Spleen (tissue), 7 donors: Measurements from ENCODE around the gene CLINT1.
A peak's percentile ranks its signal among the peaks of the same experiment; 100 is the strongest.

ENCODE experiments used
- POLR2A ChIP-seq, 3 donors: fragments of 450-650 bp; IDR thresholded peaks; one replicate each; pipeline ENCODE4 v1.5.1; 2017; ENCODE audit warnings: antibody characterized with exemption in 3 of 3, mild to moderate bottlenecking in 1 of 3
- POLR2AphosphoS5 ChIP-seq, 3 donors: sonication (generic); formaldehyde crosslinking; IDR thresholded peaks; one replicate each; pipeline ENCODE4 v1.5.1; 2017; ENCODE audit warnings: antibody characterized with exemption in 3 of 3
- TF ChIP-seq, protein P1 (sequence below), 11 experiments: fragments of 200-600 bp in 7 of 11; fragments of 450-650 bp in 4 of 11; sonication (generic) in 4 of 11; IDR thresholded peaks in 8 of 11; conservative IDR thresholded peaks in 3 of 11; 1 replicate in 7 of 11; 2 replicates in 4 of 11; pipeline versions ENCODE4 v1.4.0 to v1.8.0; 2016 to 2021; ENCODE audit warnings: antibody characterized with exemption in 11 of 11, inconsistent platforms in 4 of 11, mild to moderate bottlenecking in 1 of 11
- donor health status: DM: no; HTN: no; CAD: no; lungs with moderate emphysema.
- donor health status: DM: no; HTN: no; CAD: no.
- donor health status: DM: no; HTN: no; CAD: no.

GRCh38 chr5:157858527-157859226 is at the start of gene CLINT1:
- TF ChIP-seq POLR2A (IDR thresholded peaks at IDR 0.05) (peak in 2 of 3 donors; percentile 59), POLR2AphosphoS5 (IDR thresholded peaks at IDR 0.05) (peak; percentile 95 to 98 (median 97))
- TF ChIP-seq, protein P1, sequence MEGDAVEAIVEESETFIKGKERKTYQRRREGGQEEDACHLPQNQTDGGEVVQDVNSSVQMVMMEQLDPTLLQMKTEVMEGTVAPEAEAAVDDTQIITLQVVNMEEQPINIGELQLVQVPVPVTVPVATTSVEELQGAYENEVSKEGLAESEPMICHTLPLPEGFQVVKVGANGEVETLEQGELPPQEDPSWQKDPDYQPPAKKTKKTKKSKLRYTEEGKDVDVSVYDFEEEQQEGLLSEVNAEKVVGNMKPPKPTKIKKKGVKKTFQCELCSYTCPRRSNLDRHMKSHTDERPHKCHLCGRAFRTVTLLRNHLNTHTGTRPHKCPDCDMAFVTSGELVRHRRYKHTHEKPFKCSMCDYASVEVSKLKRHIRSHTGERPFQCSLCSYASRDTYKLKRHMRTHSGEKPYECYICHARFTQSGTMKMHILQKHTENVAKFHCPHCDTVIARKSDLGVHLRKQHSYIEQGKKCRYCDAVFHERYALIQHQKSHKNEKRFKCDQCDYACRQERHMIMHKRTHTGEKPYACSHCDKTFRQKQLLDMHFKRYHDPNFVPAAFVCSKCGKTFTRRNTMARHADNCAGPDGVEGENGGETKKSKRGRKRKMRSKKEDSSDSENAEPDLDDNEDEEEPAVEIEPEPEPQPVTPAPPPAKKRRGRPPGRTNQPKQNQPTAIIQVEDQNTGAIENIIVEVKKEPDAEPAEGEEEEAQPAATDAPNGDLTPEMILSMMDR (IDR thresholded peaks at IDR 0.05 in 8 of 11, conservative IDR thresholded peaks at IDR 0.05 in 3 of 11): peak in 2 of 11 experiments; percentile 22 to 23
